ENCODE results near the gene SLC4A8.

DNA sequence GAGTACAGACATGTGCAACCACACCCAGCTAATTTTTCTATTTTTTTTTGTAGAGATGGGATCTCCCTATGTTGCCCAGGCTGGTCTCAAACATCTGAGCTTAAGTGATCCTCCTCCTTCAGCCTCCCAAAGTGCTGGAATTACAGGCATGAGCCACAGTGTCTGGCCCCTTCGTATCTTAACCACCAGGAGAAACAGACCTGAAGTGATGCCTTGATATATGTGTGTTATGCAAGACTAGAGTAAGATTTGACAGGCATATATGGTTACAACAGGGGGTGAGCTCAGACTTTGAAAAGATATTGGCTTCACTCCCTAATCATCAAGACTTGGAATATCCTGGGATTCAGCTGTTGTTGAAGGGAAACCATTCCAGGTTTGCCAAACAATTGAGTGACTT, 22.7 kb upstream of the SLC4A8 start:
- TF ChIP-seq, protein P1, sequence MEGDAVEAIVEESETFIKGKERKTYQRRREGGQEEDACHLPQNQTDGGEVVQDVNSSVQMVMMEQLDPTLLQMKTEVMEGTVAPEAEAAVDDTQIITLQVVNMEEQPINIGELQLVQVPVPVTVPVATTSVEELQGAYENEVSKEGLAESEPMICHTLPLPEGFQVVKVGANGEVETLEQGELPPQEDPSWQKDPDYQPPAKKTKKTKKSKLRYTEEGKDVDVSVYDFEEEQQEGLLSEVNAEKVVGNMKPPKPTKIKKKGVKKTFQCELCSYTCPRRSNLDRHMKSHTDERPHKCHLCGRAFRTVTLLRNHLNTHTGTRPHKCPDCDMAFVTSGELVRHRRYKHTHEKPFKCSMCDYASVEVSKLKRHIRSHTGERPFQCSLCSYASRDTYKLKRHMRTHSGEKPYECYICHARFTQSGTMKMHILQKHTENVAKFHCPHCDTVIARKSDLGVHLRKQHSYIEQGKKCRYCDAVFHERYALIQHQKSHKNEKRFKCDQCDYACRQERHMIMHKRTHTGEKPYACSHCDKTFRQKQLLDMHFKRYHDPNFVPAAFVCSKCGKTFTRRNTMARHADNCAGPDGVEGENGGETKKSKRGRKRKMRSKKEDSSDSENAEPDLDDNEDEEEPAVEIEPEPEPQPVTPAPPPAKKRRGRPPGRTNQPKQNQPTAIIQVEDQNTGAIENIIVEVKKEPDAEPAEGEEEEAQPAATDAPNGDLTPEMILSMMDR (IDR thresholded peaks at IDR 0.05 in 4 of 5, conservative IDR thresholded peaks at IDR 0.05 in 1 of 5), result no peak
- no peak for TF ChIP-seq POLR2A (IDR thresholded peaks at IDR 0.05)
